ENCODE data around the gene OR5M3.

OR5M3 gene

GRCh38 chr11:56497010-56497409, 23.9 kb upstream of the OR5M3 start (continued):
- no peak for TF ChIP-seq ZNF777 (tag by site-specific recombination; IDR thresholded peaks at IDR 0.05; ENCODE audit: borderline replicate concordance)
- no peak for TF ChIP-seq ZBTB7A (tag by site-specific recombination; IDR thresholded peaks at IDR 0.05; ENCODE audit: low read depth)
- TF ChIP-seq ZNF747 (tag by site-specific recombination; IDR thresholded peaks at IDR 0.05): no peak

GRCh38 chr11:56495117-56495516, 22.0 kb upstream of the OR5M3 start:
- Histone ChIP-seq H3K27ac (ENCODE audit: extremely low read depth, low read depth, low read length) (no peak overlapping the region), H3K4me1 (ENCODE audit: control insufficient read depth, insufficient read depth, low read length) (no peaks in the 10 kb centered on the region), H3K4me3 (ENCODE audit: low read depth, low read length) (no peak overlapping the region), H3K9me3 (ENCODE audit: control insufficient read depth, insufficient read depth, low read depth, low read length) (no peaks in the 10 kb centered on the region), H3K36me3 (ENCODE audit: control insufficient read depth in 2 of 2, insufficient read depth in 1 of 2, low read length in 2 of 2) (no peaks in the 10 kb centered on the region)
- ChIA-PET CTCF (no interaction called here), POLR2A (no interaction called here)
- TF ChIP-seq ZNF274 (IDR thresholded peaks at IDR 0.05; ENCODE audit: low read length) (no peak), ZNF274 (tag by site-specific recombination; IDR thresholded peaks at IDR 0.05; ENCODE audit: borderline replicate concordance) (no peak), RBAK (tag by site-specific recombination; IDR thresholded peaks at IDR 0.05) (no peak), PATZ1 (tag by site-specific recombination; IDR thresholded peaks at IDR 0.05) (no peak), ZNF426 (tag by site-specific recombination; IDR thresholded peaks at IDR 0.05) (no peak), KLF10 (tag by site-specific recombination; IDR thresholded peaks at IDR 0.05) (no peak), REST (tag by site-specific recombination; IDR thresholded peaks at IDR 0.05) (no peak), ZNF571 (tag by site-specific recombination; IDR thresholded peaks at IDR 0.05) (no peak), ZNF518A (tag by site-specific recombination; conservative IDR thresholded peaks at IDR 0.05; ENCODE audit: low read depth) (no peak), TCF7L2 (IDR thresholded peaks at IDR 0.05; ENCODE audit: borderline replicate concordance, low read depth, low read length) (no peak)

- Histone ChIP-seq H3K4me3 (ENCODE audit: low read depth, low read length) (no peak within 1 kb of the TSS), H3K9me3 (ENCODE audit: control insufficient read depth, insufficient read depth, low read depth, low read length) (no peaks in the 10 kb centered on the region), H3K27ac (ENCODE audit: extremely low read depth, low read depth, low read length) (no peak within 1 kb of the TSS), H3K36me3 (ENCODE audit: control insufficient read depth in 2 of 2, insufficient read depth in 1 of 2, low read length in 2 of 2) (no peaks in the 10 kb centered on the region), H3K4me1 (ENCODE audit: control insufficient read depth, insufficient read depth, low read length) (no peaks in the 10 kb centered on the region)
- ChIA-PET CTCF (no interaction called here), POLR2A (no interaction called here)
- TF ChIP-seq ZNF335 (tag by site-specific recombination; conservative IDR thresholded peaks at IDR 0.05) (no peak), ZNF501 (tag by site-specific recombination; IDR thresholded peaks at IDR 0.05) (no peak), ZNF211 (tag by site-specific recombination; IDR thresholded peaks at IDR 0.05; ENCODE audit: low read depth) (no peak), ZNF660 (tag by site-specific recombination; IDR thresholded peaks at IDR 0.05) (no peak), PRDM1 (tag by site-specific recombination; IDR thresholded peaks at IDR 0.05) (no peak), ZSCAN30 (tag by site-specific recombination; IDR thresholded peaks at IDR 0.05) (no peak), ZBTB21 (tag by site-specific recombination; IDR thresholded peaks at IDR 0.05) (no peak), ZNF791 (tag by site-specific recombination; IDR thresholded peaks at IDR 0.05) (no peak), ZNF639 (tag by site-specific recombination; IDR thresholded peaks at IDR 0.05) (no peak), OSR2 (tag by site-specific recombination; IDR thresholded peaks at IDR 0.05) (no peak)
Measured at GRCh38 chr11:56491270-56491669, 18.1 kb upstream of the OR5M3 start, which contains the start of gene OR5M8. TSS of gene OR5M8 (minus strand) at chr11:56491370. CDS start at chr11:56491370, 0 bp downstream.
